Right ventricle myocardium inferior (tissue), 1 donor: ENCODE data around the gene KCNN3. TPM values are rescaled to one million over a fixed set of nuclear protein-coding genes. Genes with fewer than 3 reads are reported as not detected.

Source experiments
- ATAC-seq: fragments of 200-7000 bp; cut with Tn5 transposase; one replicate; pipeline ENCODE4 v1.9.1; 2020; ENCODE audit warnings: mild to moderate bottlenecking, moderate library complexity
- DNase-seq: peaks from one replicate; pipeline ENCODE4 v3.0.0; 2021; ENCODE audit errors: missing footprints
- intact Hi-C: fragments of 100-400 bp; cut with DNase I; formaldehyde crosslinking; loops from one replicate; pipeline ENCODE4 v1.11.0; 2022
- total RNA-seq: library from RNA; stranded (reverse); fragmentation: NEBNext Ultra II Directional; extraction: Animal tissue kit (Norgen Biotek cat#: 25700); gene quantifications from one replicate; pipeline ENCODE4 v1.2.1, GENCODE V29; 2021
- donor health status: DM: no; HTN: yes; CAD: no; lungs with severe emphysema.

KCNN3 gene
- total RNA-seq, 1 donor from 2014 or later, result 3.4 TPM

DNA sequence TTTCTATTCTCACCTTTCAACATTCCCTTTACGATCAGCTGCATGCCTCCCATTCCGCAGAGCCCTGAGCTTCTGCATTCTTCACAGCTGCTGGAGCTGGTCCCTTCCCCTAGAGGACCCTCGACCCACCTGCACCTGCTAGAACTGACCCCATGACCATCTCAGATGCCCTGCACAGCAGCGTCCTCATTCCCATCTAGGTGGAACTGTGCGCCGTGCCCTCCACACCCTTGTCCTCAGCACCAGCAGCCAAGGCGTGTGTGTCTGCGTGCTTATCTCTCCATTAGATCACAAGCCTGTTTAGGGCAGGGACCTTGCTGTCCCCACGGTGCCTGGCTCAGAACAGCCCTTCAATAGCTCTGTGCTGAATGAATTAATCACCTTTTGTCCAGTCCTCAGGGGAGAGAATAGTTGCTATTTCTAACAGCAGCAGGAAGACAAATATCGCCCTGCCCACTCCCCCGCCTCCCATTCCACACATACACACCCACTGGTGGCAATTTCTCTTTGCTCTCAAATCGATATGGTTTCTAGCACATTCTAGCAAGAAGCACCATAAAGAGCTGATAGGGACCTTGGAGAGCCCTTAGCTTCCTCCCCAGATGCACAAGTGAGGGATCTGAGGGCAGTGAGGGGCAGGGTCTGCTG is 61.7 kb downstream of the KCNN3 start:
- DNase-seq, result no peak
- peak; percentile 30 for ATAC-seq
- intact Hi-C loops, result loop anchor here (5.0 kb wide), 2 partner anchors 46 to 59 kb away; no protein-coding TSS in a partner anchor

DNA sequence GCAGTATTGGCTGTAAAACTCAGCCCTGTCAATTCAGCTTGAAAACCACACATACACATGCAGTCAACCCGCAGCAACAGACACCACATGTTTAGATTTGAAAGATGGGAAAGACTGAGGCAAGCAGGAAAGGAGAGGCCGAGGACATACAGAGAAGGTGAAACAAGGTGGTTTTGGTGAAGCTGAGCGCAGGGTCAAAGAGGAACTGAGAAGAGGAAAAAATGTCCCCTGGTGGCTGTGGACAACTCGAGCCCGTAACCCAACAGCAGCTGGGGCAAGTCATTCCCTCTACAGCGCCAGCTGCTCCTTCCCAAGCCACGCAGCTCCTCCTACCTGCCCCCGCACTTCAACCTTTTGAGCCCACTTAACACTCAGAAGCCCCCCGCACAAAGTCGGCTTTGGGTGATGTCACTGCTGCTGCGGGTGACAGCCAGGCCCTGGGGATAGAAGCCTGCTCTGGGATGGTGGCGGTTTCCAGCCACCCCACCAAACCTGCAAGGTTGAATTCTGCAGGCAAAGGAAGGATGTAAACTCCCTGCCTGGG is 63.0 kb downstream of the KCNN3 start:
- ATAC-seq (no peak), DNase-seq (no peak)
- intact Hi-C loops, result loop anchor here (5.0 kb wide), 2 partner anchors 45 to 60 kb away; no protein-coding TSS in a partner anchor

DNA sequence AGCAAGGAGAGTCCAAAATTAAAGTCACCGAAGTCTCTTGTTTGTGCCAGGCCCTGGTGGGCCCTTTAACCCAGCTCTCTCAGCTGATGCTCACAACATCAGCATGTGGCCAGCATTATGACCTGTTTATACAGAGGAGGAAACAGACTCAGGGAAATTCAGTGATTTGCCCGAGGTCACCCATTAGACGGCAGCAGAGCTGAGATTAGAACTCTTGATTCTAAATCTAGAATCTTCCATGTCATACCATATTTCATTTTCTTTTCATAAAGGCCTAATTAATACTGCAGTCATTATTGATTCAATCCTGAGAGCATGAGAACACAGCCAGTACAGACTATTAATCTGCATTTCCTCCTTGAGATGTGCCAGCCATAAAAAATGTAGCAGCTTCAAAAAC is 63.7 kb downstream of the KCNN3 start:
- ATAC-seq (no peak), DNase-seq (no peak)
- intact Hi-C loops, result loop anchor here (5.0 kb wide), 2 partner anchors 44 to 61 kb away; no protein-coding TSS in a partner anchor

DNA sequence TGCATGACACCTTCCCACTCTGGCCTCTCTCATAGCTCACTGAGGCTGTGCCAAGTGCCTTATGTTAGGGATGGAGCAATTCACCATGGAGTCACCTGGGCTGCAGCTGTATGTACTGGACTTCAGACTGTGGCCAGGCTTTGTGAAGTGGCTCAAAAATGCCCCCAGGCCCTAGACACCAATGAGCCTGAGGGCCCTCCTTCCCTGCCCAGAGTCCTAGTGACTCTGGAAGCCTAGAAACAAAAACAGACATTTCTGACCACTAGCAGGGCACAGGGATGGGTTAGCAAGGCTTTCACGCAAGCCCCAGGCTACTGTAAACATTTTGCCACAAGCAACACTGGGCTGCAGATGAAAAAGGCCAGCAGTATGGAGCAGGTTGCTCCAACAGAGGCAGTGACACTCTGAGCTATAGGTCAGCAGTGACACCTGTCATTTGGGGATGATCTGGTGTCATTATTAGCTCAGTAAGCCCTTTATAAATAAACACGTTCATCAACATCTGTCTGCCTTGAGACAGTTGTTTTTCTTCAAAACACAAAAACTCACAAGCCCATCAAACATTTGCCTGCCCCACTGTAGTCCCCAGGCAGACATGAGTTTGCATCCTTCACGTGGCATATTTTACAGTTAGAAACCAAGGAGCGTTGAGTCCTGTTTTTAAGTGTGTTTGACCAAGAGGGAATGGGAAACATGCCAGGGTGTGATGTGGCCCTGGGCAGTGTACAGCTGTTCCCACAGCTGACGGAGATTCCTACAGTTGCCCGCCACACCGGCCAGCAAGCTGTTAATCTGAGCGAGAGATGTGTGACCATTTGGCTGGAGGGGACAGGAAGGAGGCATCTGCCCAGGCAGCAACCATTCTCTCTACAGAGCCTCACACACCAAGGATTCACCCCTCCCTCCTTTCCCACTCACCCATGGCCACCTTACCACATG is 66.8 kb downstream of the KCNN3 start:
- no peak for DNase-seq
- intact Hi-C loops, result no loop called here
- ATAC-seq, result no peak

DNA sequence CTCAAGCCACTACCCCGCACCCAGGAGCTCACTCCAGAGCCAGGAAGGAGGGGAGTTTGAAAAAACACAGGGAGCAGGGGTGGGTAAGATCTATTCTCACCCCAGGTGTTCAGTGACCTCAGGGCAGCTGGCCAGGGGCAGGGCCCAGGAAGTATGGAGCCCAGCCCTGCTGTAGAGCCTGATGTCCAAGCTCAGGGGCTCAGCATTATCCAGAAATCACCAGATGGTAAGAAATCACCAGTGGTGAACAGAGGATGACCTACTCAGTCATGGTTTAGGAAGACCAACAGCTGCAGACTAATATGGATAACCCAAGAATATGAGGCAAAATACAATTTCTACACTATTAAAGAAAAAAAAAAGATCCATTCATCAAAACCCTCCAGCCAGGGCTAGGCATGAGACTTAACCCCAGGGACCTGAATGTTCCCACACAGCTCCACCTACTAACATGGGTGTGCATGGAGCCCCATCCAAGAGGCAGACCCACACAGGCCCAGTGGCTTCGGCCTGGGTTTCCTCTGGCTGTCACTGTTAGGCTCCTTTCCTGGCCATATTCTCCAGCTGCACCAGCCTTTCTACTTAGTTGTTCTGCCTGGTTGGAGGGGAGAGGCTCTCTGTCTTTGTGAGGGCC is 67.6 kb downstream of the KCNN3 start:
- intact Hi-C loops, result no loop called here
- DNase-seq, result no peak
- peak; percentile 55 for ATAC-seq

DNA sequence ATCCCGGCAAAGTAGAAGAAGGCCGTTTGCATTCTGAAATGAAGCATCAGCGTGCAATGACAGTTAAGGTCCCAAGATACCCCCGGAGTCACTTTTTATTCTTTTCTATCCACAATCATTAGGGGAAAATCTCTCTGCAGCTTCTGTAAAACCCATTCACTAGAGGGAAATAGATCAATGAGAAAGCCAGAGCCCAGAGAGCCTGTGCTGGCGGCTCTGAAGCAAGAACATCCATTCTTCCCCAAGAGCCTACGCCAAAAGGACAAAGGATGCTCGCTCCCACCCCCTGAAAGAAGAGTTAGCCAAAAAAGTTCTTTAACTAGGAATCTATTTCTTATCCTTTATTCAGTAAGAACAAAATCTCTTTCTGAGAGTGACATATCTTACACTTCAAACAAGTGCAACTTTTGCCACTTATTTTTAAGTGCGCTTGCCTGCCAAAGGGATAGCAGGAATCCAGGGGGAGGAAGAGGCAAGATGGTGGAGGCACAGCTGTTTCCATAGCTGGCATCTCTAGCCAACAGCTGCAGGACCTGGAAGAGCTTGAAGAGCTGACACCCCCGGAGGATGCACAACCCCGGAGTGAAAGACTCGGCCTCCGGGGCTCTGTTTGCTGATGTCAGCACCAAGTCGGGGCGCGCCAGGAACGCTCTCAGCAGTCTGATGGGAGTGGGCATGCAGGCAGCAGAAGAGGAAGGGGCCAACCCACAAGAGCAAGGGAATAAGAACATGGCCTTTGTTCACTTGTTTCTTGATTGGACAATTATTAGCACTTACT is 68.7 kb downstream of the KCNN3 start:
- DNase-seq (no peak), ATAC-seq (peak; percentile 38)
- intact Hi-C loops, result no loop called here

DNA sequence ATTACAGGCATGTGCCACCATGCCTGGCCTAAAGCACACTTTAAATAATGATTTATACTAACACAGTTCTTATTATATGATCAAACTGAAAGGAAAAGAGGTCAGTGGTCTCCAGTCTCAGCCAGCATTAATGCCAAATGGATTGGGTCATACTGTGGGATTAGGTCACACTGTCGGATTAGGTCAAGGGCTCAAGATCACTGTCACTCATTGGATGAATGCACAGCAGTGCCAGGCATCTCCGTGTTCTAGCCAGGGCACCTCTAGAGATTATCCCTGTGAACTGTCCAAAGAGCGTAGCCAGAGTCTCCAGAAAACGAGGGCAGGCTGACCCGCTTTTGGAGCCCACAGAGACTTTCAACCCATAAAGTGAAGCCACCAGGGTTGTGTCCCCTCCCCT is 70.9 kb downstream of the KCNN3 start:
- ATAC-seq, result no peak
- intact Hi-C loops, result no loop called here
- DNase-seq, result no peak

DNA sequence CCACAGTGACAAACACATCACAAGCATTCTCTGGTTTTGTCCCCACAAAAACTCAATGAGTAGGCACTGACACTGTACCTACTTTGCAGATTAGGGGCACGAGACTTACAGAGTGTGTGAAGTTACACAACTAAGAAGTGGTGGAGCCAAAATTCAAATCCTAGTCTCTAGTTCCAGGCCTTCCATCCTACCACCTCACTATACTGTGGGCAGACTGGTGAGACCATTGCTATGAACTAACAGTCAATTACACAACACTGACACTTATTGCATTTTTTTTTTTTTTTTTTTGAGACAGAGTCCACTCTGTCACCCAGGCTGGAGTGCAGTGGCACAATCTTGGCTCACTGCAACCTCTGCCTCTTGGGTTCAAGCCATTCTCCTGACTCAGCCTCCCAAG is 71.4 kb downstream of the KCNN3 start:
- no peak for ATAC-seq
- no peak for DNase-seq
- intact Hi-C loops, result no loop called here

DNA sequence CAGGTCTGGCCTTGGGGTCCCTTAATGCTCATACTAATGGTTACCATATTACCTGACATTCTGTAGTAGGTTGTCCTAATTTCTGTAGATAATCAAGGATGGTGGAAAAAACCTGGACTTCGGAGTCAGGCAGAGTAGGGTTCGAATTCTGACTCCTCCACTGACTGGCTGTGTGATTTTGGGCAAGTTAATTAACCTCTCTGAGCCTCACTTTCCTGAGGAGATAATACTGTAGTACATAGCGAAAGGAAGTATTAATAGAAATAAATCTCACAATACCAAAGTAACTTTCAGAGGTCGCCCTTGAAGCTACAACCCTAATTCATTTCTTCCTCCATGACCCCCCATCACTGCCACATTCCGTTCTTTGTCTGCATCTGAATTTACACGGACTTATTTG is 72.9 kb downstream of the KCNN3 start:
- DNase-seq (no peak), ATAC-seq (no peak)
- intact Hi-C loops, result no loop called here

DNA sequence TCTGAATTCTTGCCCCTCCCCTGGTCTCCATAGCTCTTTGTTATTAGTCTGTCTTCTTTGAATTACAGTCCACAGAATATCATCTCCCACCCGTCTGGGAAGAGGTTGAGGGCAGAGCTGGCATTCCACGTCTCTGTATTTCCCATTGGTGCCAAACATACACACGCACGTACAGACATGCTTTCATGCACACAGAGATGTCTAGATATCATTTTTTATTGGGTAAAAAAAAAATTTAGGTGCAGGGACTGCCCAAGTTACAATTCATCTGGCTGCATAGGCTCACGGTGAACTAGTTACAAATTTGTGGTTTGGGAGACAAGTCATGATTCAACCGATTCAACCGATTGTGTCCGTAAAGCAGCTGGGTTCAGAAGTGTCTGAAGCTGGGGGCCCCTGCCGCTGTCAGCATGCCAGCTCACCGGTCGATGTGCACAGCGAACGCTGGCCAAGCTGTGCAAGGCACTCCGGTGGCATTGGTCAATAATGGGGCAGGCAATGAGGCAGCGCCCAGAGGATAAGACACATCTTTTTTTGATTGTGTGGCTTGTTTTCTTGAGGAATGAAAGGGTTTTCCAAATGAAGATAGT is 73.7 kb downstream of the KCNN3 start:
- no peak for DNase-seq
- ATAC-seq, result no peak
- intact Hi-C loops, result no loop called here

DNA sequence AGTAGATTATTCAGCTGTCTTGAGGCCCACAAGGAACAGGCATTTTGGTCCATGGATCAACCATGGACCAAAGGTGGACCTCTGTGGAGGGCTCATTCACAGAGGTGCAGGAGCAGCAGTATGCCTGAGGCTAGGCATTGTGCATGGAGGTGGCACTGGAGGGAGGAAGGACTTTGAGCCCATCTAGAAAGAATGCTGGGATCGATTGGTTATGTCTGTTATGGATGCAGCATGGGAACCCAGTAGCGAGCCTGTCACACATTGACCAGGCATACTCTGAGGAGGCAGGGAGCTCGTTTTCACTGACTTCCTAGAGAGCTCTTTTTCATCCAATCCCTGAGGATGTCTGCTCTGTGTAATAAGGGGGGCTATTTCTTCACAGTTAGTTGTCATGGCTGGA is 75.5 kb downstream of the KCNN3 start:
- intact Hi-C loops, result no loop called here
- DNase-seq (no peak), ATAC-seq (no peak)

DNA sequence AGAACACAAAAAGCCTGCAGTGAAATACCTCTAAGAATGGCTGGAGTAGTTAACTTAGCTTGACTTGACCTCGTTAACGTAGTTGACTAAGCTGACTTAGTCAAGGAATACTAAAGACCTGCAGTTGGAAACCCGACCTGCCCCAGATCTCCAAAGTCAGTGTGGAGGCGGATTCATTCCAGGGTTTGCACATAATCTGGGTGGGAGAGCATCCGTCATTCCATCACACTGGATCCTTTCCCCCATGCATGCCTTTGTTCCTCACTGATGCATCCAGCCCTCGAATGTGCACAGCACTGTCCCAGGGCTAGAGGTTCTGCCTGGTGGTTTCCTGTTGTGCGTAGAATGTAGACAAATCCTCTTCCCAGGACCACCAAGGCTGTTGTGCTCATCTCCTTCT is 76.4 kb downstream of the KCNN3 start:
- ATAC-seq (no peak), DNase-seq (no peak)
- intact Hi-C loops, result no loop called here

DNA sequence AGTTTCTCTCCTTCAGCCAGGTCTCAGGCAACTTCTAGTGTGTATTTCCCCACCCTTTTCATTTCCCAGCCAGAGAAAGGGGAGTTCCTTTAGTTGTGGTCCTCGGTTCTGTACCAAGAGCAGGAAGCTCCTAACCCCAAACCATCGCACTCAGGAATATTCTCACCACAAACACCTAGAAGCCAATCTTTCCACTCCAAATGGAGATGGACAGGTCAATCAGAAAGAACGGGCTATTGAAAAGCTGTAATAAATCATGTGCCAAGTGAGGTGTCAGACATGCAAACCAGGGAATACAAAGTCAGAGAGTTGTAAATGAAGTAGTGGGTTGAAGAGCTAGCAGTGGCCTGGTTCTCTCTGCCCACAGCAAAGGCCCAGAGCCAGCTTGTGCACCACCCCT is 77.2 kb downstream of the KCNN3 start:
- ATAC-seq, result no peak
- no peak for DNase-seq
- intact Hi-C loops, result no loop called here

DNA sequence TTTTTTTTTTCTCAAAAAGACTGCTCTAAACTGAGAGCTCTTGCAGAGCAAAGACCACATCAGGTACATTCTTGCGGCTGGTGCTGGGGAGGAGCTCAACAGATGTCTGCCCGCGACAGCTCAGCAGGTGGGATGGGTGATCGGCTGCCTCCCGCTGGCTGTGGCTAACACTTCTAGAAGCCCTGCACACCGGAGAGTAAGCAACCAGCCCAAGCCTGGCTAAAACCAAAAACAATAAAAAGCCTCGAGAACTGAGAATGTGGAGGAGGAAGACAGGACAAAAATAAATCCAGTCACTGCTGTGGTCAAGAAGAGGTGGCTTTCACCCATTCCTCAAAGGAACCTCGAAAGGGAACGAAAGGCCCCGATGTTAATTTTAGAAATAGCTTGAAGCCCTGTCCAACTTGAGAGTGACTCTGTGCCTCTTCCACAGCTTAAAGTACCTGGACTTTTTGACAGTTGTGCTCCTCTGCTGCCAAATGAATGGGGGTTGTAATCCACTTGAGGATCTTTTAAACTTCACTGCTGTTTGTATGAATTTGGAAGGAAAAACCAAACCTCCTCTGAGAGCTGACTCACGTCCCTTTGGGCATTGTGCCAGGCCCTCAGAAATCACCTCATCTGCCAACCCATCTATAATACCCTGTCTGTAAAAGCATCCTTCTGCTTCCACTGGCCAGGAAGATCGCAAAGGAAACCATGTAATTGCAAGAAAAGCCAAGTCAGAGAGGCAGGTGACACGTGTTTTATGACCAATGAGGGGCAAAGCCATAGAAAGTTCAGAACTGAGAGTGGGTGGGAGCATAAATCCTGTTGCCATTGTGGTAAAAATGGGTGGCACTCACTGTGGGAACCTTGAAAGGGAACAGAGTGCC is 78.6 kb downstream of the KCNN3 start:
- DNase-seq (no peak), ATAC-seq (peak; percentile 28)
- intact Hi-C loops, result no loop called here

DNA sequence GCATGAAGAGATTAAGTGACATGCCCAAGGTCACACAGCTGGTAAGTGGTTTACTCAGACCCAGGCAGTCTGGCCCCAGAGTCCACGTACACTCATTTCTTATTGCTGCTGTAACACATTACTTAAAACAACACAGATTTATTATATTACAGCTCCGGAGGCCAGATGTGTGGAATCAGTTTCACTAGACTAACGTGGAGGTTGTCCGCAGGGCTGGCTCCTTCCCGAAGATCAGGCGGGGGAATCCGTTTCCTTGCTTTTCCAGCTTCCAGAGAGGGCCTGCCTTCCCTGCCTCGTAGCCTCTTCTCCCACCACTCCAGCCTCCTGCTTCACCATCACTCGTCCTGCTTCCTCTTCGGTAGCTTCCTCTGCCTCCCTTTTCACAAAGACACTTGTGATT is 81.2 kb downstream of the KCNN3 start:
- intact Hi-C loops, result no loop called here
- ATAC-seq, result no peak
- no peak for DNase-seq

DNA sequence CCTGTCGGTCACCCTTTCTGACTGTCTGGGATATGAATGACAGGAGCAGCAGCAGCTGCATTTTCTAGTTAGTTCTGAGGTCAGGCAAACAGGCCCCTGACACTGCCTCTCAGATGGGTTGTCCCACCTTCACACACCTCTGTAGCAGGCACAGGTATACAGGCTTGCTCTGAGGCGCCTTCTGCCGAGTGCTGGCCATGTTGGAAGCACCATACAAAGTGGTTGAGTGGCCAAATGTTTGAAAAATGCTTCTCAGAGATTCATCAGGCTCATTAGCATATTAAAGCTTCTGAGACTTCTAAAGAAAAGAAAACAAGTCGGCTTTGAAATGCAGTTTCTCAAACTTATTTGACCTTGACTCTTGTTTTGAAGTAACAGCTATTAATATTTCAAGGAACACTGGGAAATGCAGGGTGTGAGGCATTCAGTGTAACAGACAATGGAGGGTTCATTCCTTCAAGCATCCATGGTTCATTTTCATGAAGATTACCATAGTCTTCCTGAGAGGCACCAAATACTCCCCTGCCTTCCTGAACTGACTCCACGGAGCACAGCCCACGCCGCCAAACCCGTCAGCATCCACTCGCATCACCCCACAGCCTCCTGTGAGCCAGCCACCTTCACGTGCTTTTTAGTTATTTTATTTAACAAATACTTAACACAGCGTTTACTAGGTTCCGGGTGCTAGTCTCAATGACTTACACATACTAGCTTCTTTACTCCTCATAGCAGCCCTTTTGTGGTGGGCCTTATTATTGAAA is 81.8 kb downstream of the KCNN3 start:
- ATAC-seq (no peak), DNase-seq (no peak)
- intact Hi-C loops, result no loop called here
